ENCODE results near the gene TTC27.

- no peak for TF ChIP-seq CTCF (IDR thresholded peaks at IDR 0.05 in 4 of 5, conservative IDR thresholded peaks at IDR 0.05 in 1 of 5)
- no peak for TF ChIP-seq POLR2A (IDR thresholded peaks at IDR 0.05)
Measured at GRCh38 chr2:32663864-32664263, 36.0 kb downstream of the TTC27 start.

Data from gastrocnemius medialis (tissue), 4 donors.